HEK293T (cell line): ENCODE data around the gene KSR2.

Experiments
- ARNT ChIP-seq: fragments of 450-650 bp; IDR thresholded peaks from 2 replicates; pipeline ENCODE4 v1.6.1; 2017; ENCODE audit warnings: mild to moderate bottlenecking
- BHLHE40 ChIP-seq: fragments of 450-650 bp; IDR thresholded peaks from 2 replicates; pipeline ENCODE4 v1.6.1; 2016; ENCODE audit warnings: mild to moderate bottlenecking, moderate library complexity, borderline replicate concordance
- CTBP1 ChIP-seq: fragments of 450-650 bp; IDR thresholded peaks from 2 replicates; pipeline ENCODE4 v1.6.1; 2016; ENCODE audit warnings: borderline replicate concordance
- ELF4 ChIP-seq: fragments of 450-650 bp; IDR thresholded peaks from 2 replicates; pipeline ENCODE4 v1.6.1; 2017; ENCODE audit warnings: antibody characterized with exemption
- FOXA1 ChIP-seq: fragments of 450-650 bp; IDR thresholded peaks from 2 replicates; pipeline ENCODE4 v1.6.1; 2016; ENCODE audit warnings: mild to moderate bottlenecking
- FOXK2 ChIP-seq: fragments of 450-650 bp; IDR thresholded peaks from 2 replicates; pipeline ENCODE4 v1.6.1; 2016; ENCODE audit warnings: mild to moderate bottlenecking
- FOXM1 ChIP-seq: fragments of 450-650 bp; IDR thresholded peaks from 2 replicates; pipeline ENCODE4 v1.6.1; 2017; ENCODE audit warnings: mild to moderate bottlenecking, borderline replicate concordance
- HDGF ChIP-seq: fragments of 450-650 bp; IDR thresholded peaks from 2 replicates; pipeline ENCODE4 v1.6.1; 2017; ENCODE audit warnings: antibody characterized with exemption, borderline replicate concordance
- L3MBTL2 ChIP-seq: fragments of 450-650 bp; conservative IDR thresholded peaks from 2 replicates; pipeline ENCODE4 v1.6.1; 2016; ENCODE audit warnings: mild to moderate bottlenecking
- NFRKB ChIP-seq: fragments of 450-650 bp; IDR thresholded peaks from 2 replicates; pipeline ENCODE4 v1.6.1; 2016; ENCODE audit warnings: mild to moderate bottlenecking, moderate library complexity
- PKNOX1 ChIP-seq: fragments of 450-650 bp; IDR thresholded peaks from 2 replicates; pipeline ENCODE4 v1.6.1; 2016
- SP1 ChIP-seq: fragments of 450-650 bp; IDR thresholded peaks from 2 replicates; pipeline ENCODE4 v1.6.1; 2017
- SUZ12 ChIP-seq: fragments of 450-650 bp; IDR thresholded peaks from 2 replicates; pipeline ENCODE4 v1.6.1; 2016; ENCODE audit warnings: mild to moderate bottlenecking
- TARDBP ChIP-seq: fragments of 450-650 bp; IDR thresholded peaks from 2 replicates; pipeline ENCODE4 v1.6.1; 2016

DNA sequence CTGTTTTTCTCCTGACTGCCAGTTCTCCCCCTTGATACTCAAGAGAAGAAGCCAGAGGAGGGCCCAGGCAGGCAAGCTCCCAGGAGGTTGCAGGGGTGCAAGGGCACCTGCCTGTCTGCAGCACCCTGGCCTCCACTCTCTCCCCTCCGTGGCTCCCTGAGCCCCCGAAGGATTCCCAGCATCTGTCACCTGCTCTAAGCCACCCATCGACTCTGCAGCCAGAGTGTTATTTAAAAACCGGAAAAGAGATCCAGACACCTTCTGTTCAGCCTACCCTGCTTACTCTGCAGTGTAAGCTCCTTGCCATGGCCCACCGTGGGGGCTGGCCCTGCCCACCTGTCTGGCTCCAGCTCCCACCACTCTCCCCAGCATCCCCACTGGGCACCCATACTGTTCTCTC, 121.4 kb downstream of the KSR2 start:
- TF ChIP-seq SUZ12 (no peak), TARDBP (no peak), CTBP1 (no peak), FOXM1 (no peak), PKNOX1 (no peak), NFRKB (no peak), FOXA1 (no peak), FOXK2 (no peak), HDGF (no peak), SP1 (no peak), L3MBTL2 (no peak), ARNT (no peak), BHLHE40 (no peak), ELF4 (no peak)
